Measurements from ENCODE around the gene BPTF.

DNA sequence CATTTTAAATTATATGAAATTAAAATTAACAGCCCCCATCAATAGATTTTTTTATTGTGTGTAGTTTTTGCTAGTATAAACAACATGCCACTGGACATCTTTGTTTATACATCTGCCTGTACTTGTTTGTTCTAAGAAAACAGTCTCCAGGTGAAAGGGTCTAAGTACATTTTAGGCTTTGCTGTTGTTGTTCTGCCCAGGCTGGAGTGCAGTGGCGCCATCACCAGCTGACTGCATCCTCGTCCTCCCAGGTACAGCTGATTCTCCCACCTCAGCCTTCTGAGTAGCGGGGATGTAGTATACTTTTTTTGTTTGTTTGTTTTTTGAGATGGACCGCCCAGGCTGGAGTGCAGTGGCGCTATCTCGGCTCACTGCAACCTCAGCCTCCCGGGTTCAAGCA lies 145.5 kb downstream of the BPTF start:
- TF ChIP-seq CTCF (IDR thresholded peaks at IDR 0.05; ENCODE audit: poor library complexity) (no peak), EZH2 (IDR thresholded peaks at IDR 0.05; ENCODE audit: borderline replicate concordance) (no peak)
